AG04450 (cell line): ENCODE measurements around the gene ZBTB20. TPM values are rescaled to one million over a fixed set of nuclear protein-coding genes. Genes with fewer than 3 reads are reported as not detected.

Experiments used
- CTCF ChIA-PET: fragments of 300-600, 350-600 bp; formaldehyde crosslinking; extraction: SDS; loops from one replicate; lab custom pipeline; 2022; ENCODE audit warnings: antibody characterized with exemption, inconsistent platforms; lab: Charles Lee
- POLR2A ChIA-PET: fragments of 350-600 bp; formaldehyde crosslinking; extraction: SDS; loops from one replicate; lab custom pipeline; 2021; ENCODE audit warnings: antibody characterized with exemption, inconsistent platforms; lab: Yijun Ruan, JAX
- DNase-seq: peaks from one replicate; pipeline ENCODE4 v3.0.0-alpha.2; 2011; ENCODE audit warnings: low read depth, low spot score
- H3K27ac ChIP-seq: one replicate; pipeline ENCODE4 v1.5.1; 2012; ENCODE audit warnings: low read depth, low read length, control low read depth
- H3K27me3 ChIP-seq: one replicate; pipeline ENCODE4 v1.6.0; 2012; ENCODE audit warnings: low read length; ENCODE audit not compliant: control insufficient read depth, insufficient read depth
- H3K4me3 ChIP-seq: 2 replicates; pipeline ENCODE4 v1.5.1; 2011; ENCODE audit warnings: mild to moderate bottlenecking, low read depth, low read length, control low read depth
- H3K9me3 ChIP-seq: 2 replicates; pipeline ENCODE4 v1.5.1; 2012; ENCODE audit warnings: low read length; ENCODE audit not compliant: control insufficient read depth, insufficient read depth
- CTCF ChIP-seq: IDR thresholded peaks from 2 replicates; pipeline ENCODE4 v1.5.1; 2011; ENCODE audit warnings: low read depth, low read length, control low read depth, inconsistent platforms
- polyA plus RNA-seq: library from polyadenylated mRNA; depleted of rRNA; stranded (reverse); fragments of >200 nt; gene quantifications from 2 replicates; pipeline ENCODE4 v1.2.3, GENCODE V29; 2011

ZBTB20 gene
- polyA plus RNA-seq, 1 experiment: 3.0 TPM

- Histone ChIP-seq H3K4me3 (no peak overlapping the region), H3K9me3 (no peaks in the 10 kb centered on the region), H3K27ac (no peak overlapping the region), H3K27me3 (no peaks in the 10 kb centered on the region)
- no peak for DNase-seq
- no peak for TF ChIP-seq CTCF
- CTCF ChIA-PET: interaction anchor here (1.4 kb wide), 1 partner anchor 72 kb away, joined by 3 read pairs; no protein-coding TSS in a partner anchor
- POLR2A ChIA-PET: no interaction called here
Measured at GRCh38 chr3:114490829-114491228, 656.3 kb downstream of the ZBTB20 start.

GRCh38 chr3:114487502-114487901 is 659.6 kb downstream of the ZBTB20 start:
- no peak for DNase-seq
- TF ChIP-seq CTCF: no peak
- CTCF ChIA-PET: no interaction called here

GRCh38 chr3:114484919-114485318 is 662.2 kb downstream of the ZBTB20 start:
- TF ChIP-seq CTCF: no peak
- Histone ChIP-seq H3K27me3 (no peaks in the 10 kb centered on the region), H3K27ac (no peak overlapping the region), H3K9me3 (no peaks in the 10 kb centered on the region; the same call in 1 of the 2 replicates), H3K4me3 (no peak overlapping the region)
- no peak for DNase-seq
- ChIA-PET CTCF (interaction anchor here (0.7 kb wide), 1 partner anchor 102 kb away, joined by 3 read pairs; no protein-coding TSS in a partner anchor), POLR2A (no interaction called here)

More at GRCh38 chr3:114487502-114487901, 659.6 kb downstream of the ZBTB20 start:
- POLR2A ChIA-PET: no interaction called here
- Histone ChIP-seq H3K27me3 (no peaks in the 10 kb centered on the region), H3K27ac (no peak overlapping the region), H3K4me3 (no peak overlapping the region), H3K9me3 (no peaks in the 10 kb centered on the region)

GRCh38 chr3:114481113-114481512 is 666.0 kb downstream of the ZBTB20 start:
- Histone ChIP-seq H3K27me3 (no peaks in the 10 kb centered on the region), H3K4me3 (no peak overlapping the region), H3K27ac (no peak overlapping the region), H3K9me3 (no peaks in the 10 kb centered on the region; the same call in 1 of the 2 replicates)
- no peak for TF ChIP-seq CTCF
- CTCF ChIA-PET: interaction anchor here (0.7 kb wide), 1 partner anchor 146 kb away, joined by 3 read pairs; no protein-coding TSS in a partner anchor
- DNase-seq: no peak
- POLR2A ChIA-PET: no interaction called here

- peak; percentile 29 for DNase-seq
Measured at GRCh38 chr3:114480442-114480841, 666.6 kb downstream of the ZBTB20 start.

More at GRCh38 chr3:114480442-114480841, 666.6 kb downstream of the ZBTB20 start:
- POLR2A ChIA-PET: no interaction called here
- CTCF ChIA-PET: interaction anchor here (1.2 kb wide), 1 partner anchor 61 kb away, joined by 3 read pairs; no protein-coding TSS in a partner anchor
- Histone ChIP-seq H3K4me3 (no peak overlapping the region), H3K27me3 (no peaks in the 10 kb centered on the region), H3K9me3 (no peaks in the 10 kb centered on the region; the same call in 1 of the 2 replicates), H3K27ac (no peak overlapping the region)
- no peak for TF ChIP-seq CTCF
